ENCODE data around the gene FAH.

GRCh38 chr15:80152180-80152895, 461 bp upstream of the FAH start:
- TF ChIP-seq CTCF (IDR thresholded peaks at IDR 0.05), result no peak
- no peak for TF ChIP-seq POLR2AphosphoS5 (IDR thresholded peaks at IDR 0.05; ENCODE audit: low read depth, low read length)
